NCI-H1048 (cell line): Measurements from ENCODE around the gene C2CD2.

Source experiments
- DNase-seq: peaks from one replicate; lab custom pipeline; 2025; lab: John Stamatoyannopoulos, UW

Gene C2CD2

DNA sequence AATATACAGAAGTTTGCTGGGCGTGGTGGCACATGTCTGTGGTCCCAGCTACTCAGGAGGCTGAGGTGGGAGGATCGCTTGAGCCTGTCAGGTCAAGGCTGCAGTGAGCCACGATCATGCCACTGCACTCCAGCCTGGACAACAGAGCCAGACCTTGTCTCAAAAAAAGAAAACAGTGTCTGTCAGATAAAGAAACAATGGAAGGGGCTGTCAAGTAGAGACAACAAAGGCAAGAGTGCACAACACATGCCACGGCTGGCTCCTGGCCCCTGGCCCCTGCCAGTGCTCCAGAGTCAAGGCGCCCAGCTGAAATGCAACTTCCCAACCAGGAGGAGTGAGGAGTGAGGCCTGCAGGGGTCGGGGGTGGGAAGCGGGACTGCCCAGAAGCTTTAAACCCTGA lies 107.3 kb downstream of the C2CD2 start:
- DNase-seq = no peak

DNA sequence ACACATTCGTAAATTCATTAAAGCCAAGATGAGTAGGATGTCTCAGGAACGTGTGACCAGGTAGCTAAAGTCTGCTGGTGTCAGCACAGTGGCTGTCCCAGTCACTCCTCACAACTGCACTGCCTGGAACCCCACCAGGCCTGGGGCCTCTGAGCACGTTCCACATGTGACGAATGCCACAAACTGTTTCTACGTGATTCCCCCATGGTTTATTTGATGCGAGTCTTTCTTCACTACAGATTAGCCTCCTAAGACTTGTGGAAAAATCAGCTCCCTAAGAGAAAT lies 107.8 kb downstream of the C2CD2 start:
- no peak for DNase-seq

DNA sequence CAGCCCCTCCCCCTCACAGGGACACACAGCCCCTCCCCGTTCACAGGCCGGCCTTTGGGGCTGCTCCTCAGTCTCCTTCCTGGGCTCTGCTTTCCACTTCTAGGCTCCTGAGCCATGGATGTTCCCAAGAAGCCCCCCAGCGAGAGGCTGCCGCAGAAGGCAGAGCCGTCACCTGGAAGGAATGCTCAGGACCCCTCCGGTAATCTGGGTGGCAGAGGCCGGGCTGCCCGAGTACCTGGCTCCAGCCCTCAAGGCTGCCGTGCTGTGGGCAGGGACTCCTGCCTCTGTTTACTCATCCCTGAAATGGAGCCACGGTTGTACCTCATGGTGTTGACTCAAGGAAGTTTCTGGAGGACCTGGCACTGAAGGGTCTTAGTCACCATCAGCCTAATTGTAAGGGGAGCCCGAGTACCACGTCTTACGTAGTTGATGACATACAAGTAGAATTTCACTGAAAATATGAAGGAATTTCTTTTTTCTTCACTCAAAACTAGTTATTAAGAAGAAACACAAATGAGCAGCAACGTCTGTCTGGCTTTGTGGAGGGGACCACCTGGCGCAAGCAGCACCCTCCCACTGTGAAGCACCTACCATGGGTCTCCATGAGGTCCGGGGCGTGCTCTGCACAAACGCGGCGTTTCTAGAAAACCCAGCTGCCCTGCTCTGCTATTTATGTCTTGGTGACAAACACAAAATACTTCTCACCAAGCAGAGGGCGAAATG lies 108.3 kb downstream of the C2CD2 start:
- no peak for DNase-seq

DNA sequence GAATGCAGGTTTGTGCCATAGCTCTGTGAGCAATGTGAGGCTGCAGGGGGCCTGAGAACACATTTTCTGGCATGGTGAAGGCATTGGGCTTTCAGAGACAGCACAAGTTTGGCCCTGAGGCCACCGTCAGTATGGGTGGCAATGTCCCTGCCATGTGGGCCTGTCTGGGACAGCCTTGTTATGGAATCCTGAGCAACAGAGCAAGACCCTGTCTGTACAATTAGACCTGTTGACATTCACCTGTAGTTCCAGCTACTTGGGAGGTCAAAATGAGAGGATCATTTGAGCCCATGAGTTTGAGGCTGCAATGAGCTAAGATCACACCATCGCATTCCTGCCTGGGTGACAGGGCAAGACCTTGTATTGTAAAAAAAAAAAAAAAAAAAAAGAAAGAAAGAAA lies 110.2 kb downstream of the C2CD2 start:
- DNase-seq = no peak

DNA sequence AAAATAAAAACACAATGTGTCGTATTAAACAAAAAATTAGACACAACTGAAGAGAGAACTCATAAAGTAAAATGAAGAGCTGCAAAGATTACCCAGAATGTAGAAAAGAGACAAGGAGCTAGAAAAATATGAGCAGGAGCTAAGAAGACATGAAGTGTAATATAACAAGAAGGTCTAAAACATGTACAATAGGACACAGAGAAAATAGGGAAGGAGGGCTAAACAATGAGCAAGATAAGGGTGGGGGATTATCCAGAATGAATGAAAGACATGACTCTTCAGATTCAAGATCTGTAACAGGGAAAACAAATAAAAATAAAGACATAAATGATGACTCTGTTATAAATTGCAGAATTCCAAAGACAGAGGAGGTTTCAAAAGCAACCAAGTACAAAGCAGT lies 112.9 kb downstream of the C2CD2 start:
- DNase-seq = no peak

DNA sequence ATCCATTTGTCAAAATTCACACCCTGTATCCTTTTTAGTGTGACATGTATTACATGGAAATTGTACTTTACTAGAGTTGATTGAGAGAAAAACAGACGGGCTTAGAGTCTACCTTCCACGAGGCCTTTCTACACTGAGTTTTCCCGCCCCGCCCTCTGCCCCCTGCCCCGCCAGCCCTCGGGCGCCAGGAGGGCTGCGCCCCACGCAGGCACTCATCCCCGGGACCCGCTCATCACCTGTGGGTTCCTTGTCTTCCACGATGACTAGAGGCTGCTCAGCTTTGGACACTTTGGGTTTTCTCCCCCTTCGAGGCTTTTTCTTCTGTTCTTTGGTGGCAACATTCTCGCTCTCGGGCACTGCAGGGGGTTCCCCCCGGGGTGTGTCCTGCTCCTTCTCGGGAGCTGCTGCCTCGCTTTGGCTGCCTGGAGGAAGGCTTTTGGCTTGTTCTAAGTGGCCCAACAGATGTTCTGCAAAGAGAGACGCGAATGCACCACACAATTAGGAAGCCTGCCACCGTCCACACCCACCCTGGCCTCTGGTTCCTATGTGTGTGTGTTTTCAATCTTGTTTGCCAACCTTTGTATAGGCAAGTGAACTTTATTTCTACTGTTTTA lies 114.3 kb downstream of the C2CD2 start:
- no peak for DNase-seq

DNA sequence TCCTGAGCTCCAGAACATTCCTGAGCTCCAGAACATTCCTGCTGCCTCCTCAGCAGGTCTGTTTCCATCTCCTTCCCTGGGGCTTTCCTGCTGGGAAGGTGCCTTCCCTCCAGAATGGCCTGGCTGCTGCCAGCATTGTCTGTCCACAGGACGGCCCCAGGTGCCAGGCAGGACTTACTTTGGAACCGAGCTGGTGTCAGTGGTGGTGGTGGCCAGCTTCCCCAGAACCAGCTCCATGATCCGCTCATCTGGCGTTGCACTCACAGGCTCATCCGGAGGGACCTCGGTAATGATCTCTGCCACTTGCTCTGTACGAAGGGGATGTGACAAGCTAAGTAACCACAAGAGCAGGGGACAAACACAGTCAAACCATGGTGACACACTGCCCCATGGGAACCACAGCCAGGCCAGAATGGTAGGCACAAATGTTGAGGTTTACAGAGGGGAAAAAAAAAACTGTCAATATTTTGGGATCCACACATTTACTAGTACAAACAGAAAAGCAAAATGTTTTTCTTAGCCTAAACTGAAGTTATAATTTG lies 116.0 kb downstream of the C2CD2 start:
- DNase-seq = no peak

DNA sequence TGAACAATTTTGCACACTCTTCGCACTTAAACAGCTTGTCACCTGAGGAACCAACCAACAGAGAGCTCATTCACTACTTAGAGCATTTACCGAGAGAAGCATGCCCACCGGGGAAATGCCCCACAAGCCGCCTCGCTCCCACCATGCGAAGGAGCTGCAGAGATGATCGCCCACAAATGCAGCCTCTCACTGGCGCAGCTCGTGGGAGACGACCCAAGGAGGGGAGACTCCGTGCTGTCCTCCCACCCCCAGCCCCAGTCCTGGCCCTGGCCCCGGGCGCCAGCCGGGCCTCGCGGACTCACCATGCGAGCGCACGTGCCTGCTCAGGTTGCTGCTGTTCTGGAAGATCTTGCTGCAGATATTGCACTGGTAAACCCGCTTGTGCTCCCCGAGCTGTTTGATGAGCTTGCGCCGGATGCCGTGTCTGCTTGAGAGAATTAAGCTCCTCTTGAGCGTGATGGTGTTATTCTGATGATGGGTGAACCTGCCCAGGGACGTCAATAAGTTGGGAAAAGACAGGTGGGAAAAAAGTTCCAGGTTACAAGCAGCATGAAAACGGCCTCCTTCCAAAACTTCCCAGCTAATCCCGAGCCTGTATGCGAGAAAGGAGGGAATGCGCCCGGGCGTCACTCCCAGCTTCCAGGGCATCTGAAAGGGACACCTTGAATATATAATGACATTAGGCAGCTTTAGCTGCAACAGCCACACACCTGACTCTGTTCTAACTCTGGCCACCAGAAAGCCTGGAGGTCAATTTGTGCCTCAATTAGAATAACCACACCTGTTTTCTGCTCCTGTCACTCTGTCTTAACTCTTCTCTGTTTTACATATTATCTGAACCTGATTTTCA lies 117.4 kb downstream of the C2CD2 start:
- no peak for DNase-seq

DNA sequence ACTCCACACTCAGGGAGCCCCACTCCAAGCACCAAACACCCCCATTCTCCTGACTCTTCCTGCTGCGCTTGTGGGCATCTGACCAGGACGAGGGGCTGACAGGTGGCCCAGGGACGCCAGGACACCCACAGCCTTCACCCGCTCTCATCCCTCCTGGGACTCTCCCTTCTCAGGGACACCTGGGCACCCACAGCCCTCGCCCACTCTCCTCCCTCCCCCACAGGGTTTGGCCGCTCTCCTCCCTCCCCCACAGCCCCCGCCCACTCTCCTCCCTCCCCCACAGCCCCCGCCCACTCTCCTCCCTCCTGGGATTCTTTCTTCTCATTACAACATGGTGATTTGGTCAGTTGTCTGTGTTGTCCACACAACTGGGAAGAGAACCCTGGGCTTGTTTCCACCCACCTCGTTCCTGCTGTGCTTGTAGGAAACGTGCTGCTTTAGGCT lies 118.1 kb downstream of the C2CD2 start:
- no peak for DNase-seq
